DND-41 (cell line): ENCODE results near the gene ASIC3.

Experiments
- CTCF ChIP-seq: IDR thresholded peaks from 2 replicates; pipeline ENCODE4 v1.5.1; 2012; ENCODE audit warnings: borderline replicate concordance, low read length, moderate library complexity, mild to moderate bottlenecking; ENCODE audit not compliant: poor library complexity, severe bottlenecking; ENCODE audit errors: extremely low read depth
- EZH2 ChIP-seq: IDR thresholded peaks from 3 replicates; pipeline ENCODE4 v1.6.1; 2012; ENCODE audit warnings: borderline replicate concordance, low read depth, mild to moderate bottlenecking, moderate library complexity, low read length, inconsistent platforms; ENCODE audit not compliant: severe bottlenecking

GRCh38 chr7:151070574-151070960, 22.2 kb downstream of the ASIC3 start:
- TF ChIP-seq CTCF, result no peak
- no peak for TF ChIP-seq EZH2
